HG03439 (cell line): ENCODE results near the gene HTR7.
"Not testable (repeated sequence)": the region's sequence is repeated elsewhere in the genome, so short reads cannot be mapped to it uniquely, and the experiment has no call there.

Experiments
- ATAC-seq: cut with Tn5 transposase; IDR thresholded peaks from one replicate; pipeline ENCODE4 v1.9.1; 2021; ENCODE audit warnings: mild to moderate bottlenecking, moderate library complexity; ENCODE audit not compliant: unreplicated experiment

Gene HTR7

DNA sequence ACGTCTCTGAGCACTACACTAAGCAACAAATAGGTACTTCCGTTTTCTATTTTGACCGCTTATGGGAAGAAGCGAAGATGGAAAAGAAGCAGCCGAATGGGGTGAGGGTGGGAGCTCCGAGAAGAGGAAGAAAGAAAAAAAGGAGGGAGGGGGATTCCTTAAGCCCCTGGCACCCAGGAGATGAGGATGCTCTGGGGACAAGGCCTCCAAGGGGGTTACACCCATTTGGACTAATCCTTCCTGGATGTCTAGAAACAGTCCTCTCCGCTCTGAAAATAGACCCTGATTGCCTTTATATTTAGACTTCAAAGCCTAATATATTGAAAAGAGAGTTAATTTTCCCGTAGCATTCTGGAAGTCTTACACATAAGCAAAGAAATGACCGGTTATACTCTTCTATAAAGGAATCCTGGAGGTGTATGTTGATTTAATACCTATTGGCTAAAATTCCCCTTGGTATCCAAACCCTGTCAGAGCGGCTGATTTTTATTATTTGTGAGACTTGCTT is 676 bp upstream of the HTR7 start:
- no peak for ATAC-seq

DNA sequence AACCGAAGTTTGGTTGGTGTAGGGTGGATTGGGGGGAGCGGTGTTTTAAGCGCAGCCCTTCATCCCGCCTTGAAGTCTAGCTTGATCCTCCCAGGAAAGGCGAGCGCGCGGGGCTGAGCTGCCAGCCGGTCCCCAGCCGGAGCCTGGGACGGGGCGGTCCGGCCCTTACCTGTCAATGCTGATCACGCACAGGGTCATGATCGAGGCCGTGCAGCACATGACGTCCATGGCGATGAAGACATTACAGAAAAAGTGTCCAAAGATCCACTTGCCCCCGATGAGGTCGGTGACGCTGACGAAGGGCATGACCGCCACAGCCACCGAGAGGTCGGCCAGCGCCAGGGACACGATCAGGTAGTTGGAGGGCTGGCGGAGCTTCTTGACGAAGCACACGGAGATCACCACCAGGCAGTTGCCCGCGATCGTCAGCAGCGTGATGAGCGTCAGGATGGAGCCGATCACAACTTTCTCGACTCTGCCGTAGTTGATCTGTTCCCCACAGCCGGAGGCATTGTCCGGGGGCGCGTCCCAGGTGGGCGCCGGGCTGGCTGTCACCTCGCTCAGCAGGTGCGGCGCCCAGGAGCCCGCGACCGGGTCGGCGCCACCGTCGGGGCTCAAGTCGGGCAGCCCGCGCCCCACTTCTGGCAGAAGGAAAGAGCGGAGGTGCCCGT is 740 bp downstream of the HTR7 start:
- ATAC-seq: no peak

DNA sequence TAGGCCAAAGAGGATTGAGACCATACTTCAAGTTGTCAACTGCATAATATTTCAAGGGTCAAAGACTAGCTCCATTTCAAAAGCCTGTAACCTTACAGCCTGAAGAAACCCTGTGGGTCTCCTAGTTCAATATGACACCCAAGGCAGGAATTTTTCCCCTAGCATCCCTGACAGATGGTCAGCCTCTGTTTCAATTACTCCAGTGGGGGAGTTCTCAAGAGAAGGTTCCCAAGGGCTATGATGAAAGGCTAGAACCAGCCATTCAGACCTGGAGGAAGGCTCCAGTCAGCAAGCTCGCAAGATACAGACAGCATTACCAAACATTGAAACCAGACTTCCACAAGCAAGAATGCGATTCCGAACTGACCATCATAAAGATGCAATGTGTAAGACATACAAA is 1.6 kb downstream of the HTR7 start:
- ATAC-seq: no peak

DNA sequence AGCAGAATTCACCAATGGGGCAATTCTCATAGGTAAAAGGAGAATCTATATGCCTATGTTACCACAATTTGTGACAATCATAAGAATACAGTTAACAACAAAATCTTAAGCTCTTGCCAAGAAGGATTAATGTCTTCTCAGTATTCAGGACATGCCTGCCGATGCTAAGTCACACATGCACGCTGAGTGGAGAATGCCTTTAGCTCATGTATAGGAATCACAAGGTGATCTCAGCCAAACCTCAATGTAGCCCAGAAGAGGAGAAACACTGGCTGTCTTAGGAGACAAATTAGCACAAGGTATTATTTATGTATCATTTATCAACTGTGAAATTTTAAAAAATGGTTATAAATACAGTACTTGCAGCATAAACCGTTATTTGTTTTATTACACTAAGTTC is 2.7 kb downstream of the HTR7 start:
- ATAC-seq: no peak

DNA sequence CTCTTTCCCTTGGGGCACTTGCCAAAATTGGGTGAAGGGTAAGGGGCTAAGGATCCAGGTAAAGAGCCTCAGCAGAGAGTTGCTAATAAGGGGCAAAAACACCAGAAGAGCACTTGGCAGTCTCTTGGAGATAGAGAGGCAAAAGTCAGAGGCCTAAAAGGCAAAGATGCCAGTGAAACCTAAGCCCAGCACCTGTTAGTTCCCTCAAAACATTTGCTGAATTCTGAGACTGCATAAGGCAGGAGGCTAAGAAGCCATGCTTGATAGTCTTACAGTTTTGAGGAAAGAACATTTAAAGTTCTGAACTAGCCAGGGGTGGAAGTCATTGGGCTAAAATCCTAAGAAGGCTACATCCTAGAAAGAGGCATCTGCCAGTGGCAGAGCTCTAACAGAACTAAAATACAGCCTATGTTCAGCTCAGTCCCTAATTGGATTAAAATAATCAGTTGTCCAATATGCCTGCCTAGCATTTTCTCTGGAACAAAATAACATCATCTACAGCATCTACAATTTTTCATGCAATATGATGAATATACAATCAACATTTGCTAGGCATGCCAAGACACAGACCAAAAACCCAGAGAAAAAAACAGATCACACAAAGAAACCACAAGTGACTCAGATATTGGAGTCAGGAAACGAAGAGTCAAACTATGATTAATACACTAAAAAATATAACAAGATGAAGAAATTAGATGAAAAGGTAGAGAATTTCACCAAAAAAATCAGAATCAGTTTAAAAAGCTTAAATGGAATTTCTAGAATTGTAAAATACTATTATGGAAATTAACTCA is 7.7 kb downstream of the HTR7 start:
- no peak for ATAC-seq

DNA sequence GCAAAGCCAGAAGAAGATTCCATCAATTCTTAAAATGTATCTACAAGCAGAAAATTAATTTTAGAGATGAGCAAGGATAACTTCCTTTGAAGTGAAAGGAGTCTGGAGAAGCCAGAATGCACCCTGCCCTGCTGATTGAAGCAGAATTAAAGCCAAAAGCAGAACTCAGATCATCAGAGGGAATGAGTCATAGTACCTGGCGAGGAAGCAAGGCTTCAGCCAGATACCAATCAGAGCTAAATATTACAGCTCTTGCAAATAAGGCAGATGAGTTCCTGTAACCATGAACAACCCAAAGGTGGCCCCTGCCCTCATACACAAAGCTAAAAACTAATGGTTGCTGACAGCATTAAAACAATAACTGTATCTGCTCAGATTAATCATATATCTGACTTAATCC is 10.4 kb downstream of the HTR7 start:
- ATAC-seq: no peak

DNA sequence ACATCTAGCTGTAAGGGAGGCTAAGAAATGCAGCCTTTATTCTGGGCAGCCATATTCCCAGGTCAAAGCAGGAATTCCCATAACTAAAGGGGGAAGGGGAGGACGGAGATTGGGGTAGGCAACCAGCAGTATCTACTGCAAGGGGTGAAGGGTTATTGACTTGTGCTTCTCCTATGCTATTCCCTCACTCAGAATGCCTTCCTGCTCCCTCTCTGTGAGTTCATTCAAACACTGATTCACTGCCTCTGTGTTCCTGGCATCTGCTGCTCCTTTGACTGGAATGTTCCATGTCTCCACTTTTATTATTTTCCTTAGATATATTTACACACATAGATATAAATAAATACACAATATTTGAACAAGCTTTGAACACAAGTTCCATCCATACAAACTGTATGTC is 11.1 kb downstream of the HTR7 start:
- ATAC-seq: no peak

DNA sequence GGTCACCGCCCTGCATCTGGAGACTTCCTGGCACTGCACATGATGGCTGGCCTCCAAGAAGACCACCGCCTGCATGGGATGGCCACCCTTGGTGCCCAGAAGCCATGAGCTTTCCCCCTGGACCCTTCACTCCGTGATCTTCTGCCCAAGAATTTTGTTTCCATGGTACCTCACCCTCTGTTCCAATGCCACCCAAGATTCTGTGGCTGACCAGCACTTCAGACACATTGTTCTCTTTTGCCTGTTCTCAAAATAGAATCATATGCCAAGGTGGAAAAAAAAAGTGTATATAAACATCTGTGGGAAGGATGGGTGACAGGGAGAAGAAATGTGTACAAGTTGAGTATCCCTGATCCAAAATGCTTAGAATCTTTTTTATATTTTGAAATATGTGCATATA is 12.1 kb downstream of the HTR7 start:
- ATAC-seq: no peak

- no peak for ATAC-seq
Observed at GRCh38 chr10:90842725-90843124, 15.1 kb downstream of the HTR7 start.

DNA sequence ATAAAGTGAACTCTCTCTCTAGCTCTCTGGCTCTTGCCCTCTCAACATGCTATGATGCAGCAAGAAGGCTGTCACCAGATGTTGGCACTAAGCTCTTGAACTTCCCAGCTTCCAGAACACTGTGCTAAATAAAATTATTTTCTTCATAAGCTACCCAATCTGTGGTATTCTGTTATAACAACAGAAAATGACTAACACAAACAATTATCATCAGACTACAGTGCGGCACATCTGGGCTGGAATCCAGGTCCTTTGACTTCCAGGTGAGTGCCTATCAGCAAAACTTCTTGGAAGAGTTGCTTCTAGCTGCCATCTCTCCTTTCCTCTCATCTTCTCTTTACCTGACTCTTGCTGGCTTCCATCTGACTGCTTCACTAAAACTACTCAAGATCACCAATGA is 20.4 kb downstream of the HTR7 start:
- ATAC-seq: no peak

DNA sequence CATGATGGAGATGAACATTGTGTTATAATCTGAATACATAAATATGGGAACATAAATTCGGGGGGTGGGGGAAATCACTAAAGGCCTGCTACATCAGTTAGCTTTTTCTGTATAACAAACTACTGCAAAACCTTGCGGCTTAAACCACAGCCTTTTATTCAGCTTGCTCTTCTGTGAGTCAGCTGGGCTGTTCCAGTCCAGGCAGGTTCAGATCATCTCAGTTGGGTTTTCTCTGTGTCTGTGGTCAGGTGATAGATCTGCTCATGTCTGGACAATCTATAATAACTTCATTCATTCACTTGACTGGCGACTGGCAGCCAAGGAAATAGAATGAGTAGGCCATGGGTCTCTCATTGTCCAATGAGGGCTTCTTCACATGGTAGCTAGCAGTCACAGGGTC is 23.5 kb downstream of the HTR7 start:
- ATAC-seq: no peak

- ATAC-seq: no peak
Observed at GRCh38 chr10:90832111-90832510, 25.7 kb downstream of the HTR7 start.

DNA sequence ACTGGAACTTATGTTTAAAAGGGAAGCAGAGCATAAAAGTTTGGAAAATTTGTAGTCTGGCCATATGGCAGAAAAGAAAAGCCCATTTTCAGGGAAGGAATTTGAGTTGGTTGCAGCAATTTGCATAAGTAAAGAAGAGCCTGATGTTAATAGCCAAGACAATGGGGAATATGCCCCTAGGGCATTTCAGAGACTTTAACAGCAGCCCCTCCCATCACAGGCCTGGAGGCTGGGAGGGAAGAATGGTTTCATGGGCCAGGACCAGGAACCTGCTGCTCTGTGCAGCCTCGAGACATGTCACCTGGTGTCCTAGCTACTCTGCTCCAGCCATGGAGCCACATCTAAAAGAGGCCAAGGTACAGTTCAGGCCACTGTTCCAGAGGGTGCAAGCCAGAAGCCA is 35.3 kb downstream of the HTR7 start:
- ATAC-seq: no peak

- ATAC-seq: not testable (repeated sequence)
Observed at GRCh38 chr10:90821864-90822263, 36.0 kb downstream of the HTR7 start.

DNA sequence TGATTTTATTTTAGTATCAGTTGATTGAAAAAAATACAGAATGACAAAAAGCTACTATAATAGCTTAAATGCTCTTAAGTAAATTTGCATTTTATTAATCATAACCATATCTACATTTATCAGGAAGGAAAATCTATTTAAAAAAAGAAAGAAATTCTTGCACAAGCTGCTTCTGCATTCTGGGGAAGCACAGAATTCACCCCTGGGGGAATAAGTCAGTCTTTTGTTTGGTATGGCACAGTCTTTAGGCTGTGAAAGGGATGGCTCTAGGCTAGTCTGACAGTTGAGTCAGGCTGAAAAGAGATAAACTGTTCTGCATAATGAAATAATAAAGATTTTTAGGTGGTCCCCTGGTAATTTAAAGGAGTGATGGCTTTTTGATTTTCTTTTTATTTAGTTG is 37.9 kb downstream of the HTR7 start:
- no peak for ATAC-seq

DNA sequence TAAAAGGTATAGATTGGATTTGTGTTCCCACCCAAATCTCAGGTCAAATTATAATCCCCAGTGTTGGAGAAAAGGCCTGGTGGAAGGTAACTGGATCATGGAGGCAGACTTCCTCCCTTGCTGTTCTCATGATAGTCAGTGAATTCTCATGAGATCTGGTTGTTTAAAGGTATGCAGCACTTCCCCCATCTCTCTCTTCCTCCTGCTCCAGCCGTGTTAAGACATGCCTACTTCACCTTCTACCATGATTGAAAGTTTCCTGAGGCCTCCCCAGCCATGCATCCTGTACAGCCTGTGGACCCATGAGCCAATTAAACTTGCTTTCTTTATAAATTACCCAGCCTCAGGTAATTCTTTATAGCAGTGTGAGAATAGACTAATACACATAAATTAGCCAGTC is 39.1 kb downstream of the HTR7 start:
- no peak for ATAC-seq

DNA sequence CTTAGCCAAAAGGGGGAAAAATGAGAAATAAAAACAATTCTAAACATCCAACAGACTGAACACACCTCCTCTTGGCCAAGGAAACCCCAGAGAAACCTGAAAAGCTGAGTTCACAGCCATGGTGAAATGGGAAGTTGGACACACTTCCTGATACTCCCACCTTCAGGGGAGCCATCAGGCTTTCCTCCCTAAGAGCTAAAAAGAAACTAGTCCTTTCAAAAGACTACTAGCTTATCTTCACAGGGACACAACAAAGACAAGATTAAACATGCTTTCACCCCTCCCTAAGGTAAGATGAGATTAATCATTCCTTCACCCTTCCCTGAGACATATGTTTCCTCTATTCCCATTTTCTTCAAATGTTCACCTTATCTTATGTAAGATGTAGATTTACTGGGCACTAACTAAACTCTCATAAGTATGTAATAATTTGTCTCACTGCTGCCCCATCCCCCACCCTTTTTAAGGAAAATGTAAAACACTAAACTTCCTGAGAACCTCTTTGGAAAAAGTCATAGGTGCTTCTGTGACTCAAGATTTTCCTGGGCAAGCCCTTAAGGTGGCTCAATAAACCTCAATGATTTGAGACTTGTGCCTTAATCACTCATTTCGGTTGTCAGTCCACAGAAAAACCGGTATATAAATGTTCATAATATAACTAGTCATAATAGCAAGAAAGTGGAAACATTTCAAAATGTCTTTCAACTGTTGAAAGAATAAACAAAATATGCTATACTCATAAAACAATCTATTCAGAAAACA is 40.5 kb downstream of the HTR7 start:
- no peak for ATAC-seq

- ATAC-seq: no peak
Observed at GRCh38 chr10:90816466-90816865, 41.4 kb downstream of the HTR7 start.

- ATAC-seq: no peak
Observed at GRCh38 chr10:90813594-90814365, 44.1 kb downstream of the HTR7 start.

- ATAC-seq: not testable (repeated sequence)
Observed at GRCh38 chr10:90807106-90807505, 50.7 kb downstream of the HTR7 start.

- ATAC-seq: no peak
Observed at GRCh38 chr10:90806677-90807076, 51.2 kb downstream of the HTR7 start.
